GM18526 (cell line): ENCODE measurements around the gene ZBTB49.

Experiments
- POLR2A ChIP-seq: IDR thresholded peaks from 3 replicates; pipeline ENCODE4 v1.6.1; 2011; ENCODE audit not compliant: insufficient read length; ENCODE audit errors: extremely low read depth

The ZBTB49 gene

DNA sequence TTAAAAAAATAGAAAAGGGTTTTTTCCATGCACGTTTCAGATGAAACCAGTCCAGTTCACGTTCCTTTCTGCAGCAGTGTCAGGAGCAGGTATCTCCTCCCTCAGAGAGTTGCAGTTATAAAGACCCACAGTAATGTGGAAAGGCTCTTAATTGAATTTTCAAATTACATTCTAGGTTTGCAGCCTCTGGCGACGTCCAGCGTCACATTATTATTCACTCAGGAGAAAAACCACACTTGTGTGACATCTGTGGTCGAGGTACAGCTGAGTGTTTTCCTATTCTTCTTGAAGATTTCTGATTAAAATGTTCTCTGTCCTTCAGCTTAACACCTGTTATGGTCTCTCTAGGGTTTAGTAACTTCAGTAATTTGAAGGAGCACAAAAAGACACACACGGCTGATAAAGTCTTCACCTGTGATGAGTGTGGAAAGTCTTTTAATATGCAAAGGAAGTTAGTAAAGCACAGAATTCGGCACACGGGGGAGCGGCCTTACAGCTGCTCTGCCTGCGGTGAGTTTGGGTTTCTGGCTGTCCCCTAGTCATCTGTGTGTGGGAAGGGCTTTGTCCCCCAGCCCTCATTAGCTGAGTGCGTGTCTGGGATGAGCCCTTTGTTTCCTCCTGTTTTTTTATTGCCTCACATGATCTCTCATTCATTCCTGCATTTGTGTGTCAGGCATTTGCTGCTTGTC lies 25.6 kb downstream of the ZBTB49 start:
- no peak for TF ChIP-seq POLR2A

- TF ChIP-seq POLR2A: no peak
Observed at GRCh38 chr4:4316150-4316495, 26.1 kb downstream of the ZBTB49 start.

DNA sequence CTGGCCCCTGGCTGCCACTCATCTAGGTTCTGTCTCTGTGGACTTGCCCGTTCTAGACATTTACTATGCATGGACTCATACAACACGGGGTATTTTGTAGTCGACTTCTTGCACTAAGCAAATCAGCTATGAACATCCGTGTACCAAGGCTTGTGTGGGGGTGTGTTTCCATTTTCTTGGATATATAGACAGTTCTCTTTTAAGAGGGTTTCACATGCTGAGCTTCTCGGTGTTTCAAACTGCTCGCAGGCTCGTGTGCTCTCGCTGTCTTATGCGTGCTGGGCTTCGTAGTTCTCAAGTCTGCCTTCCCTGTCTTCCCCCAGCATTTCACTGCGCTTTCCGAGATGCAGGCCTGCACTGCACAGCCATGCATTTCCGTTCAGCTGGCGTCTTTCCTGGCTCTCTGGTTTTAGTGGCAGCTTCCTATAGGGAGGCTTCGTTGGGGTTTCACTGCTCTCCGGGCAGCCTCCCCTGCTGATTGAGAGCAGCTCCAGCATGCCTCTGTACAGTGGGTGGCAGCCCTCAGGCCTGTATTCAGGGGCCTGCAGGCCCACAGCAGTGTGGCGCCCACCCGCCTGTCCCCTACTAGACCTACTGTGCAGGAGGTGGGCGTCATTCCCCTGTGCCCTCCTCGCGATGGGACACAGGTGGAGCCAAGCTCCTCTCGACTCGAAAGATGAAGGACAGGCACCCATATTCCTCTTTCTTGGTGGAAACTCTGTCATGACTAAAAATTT lies 27.6 kb downstream of the ZBTB49 start:
- no peak for TF ChIP-seq POLR2A

- TF ChIP-seq POLR2A: no peak
Observed at GRCh38 chr4:4320528-4320927, 30.5 kb downstream of the ZBTB49 start.

- no peak for TF ChIP-seq POLR2A
Observed at GRCh38 chr4:4320951-4321714, 31.1 kb downstream of the ZBTB49 start.

DNA sequence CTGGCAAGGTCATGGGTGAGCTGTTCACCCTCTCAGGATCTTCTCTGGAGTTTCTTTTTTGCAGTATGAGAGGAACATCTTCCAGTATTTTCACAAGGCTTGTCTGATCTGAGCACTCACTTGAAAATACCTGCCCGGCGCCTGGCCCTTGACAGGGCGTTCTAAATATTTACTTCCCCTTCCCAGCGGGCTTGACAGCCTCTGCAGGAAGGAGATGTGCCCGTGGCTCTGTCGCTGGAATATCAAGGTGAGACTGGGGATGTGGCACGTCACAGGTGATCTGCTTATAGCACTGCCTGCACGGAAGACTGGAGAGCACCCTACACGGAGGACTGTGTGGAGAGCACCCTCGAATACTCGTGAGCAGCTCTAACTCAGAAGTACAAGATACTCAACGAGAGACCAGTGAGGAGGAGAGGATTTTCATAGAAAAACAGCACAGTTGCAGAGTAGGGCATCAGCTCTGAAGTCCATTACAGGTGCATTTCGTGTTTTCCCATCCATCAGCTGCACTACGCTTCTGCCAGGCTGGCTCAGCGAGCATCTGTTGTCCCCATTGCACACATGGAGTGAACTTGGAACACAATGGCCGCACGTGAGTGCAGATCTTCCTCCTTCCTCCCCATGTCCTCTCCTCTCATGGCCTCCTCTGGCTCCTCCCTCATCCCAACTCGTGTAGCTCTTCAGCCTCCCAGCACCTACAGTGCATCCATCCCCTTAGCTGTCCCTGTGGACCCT lies 32.1 kb downstream of the ZBTB49 start:
- no peak for TF ChIP-seq POLR2A

DNA sequence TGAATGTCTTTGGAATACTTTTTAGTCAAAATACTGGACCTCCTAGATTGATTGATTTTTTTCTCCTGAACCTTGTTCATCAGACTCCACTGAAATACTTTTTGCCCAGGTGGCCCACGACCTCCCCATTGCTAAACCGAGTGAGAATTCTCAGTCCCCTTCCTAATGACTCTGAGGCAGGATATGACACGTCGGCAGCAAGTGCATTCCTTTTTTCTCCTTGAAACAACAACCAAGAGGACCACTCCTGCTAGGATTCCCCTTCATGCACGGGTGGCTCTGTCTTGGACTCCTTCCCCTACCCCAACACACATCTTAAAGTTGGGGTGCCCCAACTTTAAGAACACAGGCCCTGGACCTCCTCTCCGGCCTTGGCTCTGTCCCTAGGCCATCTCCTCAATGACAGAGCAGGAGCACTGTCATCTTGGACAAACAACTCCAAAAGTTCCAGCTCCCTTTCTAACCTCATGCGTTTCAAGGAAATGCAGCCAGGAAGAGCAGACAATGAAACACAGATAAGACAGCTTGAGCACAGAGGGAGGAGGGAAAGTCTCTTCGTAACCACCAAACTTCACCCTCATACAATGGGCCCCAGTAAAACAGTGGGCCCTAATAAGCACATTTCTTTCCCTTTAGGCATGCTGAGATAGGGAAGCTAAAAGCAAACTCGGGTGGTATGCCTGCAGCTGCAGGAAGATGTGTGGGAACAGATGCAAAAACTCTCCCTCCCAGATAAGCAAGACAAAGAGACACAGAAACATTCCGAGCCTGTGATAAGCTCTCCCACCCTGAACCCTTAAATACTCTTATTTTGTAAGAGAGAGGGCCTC lies 33.9 kb downstream of the ZBTB49 start:
- TF ChIP-seq POLR2A: no peak

GRCh38 chr4:4325321-4325720 lies 35.3 kb downstream of the ZBTB49 start:
- no peak for TF ChIP-seq POLR2A

- TF ChIP-seq POLR2A: no peak
Observed at GRCh38 chr4:4326166-4326565, 36.1 kb downstream of the ZBTB49 start.

DNA sequence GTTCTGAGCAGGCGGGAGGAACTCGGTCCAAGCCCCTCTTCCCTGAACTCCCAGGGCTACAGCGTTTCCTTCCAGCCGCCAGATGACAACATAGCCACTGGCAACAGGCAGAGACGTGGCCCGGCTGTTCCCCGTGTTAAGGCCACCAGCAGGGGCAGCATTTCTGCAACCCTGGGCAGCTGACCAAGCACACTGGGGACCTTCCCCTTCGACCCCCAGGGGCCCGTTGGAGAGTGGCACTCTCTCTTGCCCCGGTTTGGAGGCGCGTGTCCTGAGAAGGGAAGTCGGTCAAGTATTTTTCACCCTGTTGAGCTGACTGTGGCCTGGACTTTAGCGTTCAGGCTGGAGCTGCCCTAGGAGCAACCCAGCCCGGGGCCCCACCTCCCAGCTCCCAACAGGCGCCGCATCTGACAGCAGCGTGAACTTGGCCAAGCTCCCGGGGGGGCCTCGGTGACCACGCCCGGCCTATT lies 37.6 kb downstream of the ZBTB49 start:
- TF ChIP-seq POLR2A: no peak

GRCh38 chr4:4328206-4328605 lies 38.2 kb downstream of the ZBTB49 start:
- TF ChIP-seq POLR2A: no peak

DNA sequence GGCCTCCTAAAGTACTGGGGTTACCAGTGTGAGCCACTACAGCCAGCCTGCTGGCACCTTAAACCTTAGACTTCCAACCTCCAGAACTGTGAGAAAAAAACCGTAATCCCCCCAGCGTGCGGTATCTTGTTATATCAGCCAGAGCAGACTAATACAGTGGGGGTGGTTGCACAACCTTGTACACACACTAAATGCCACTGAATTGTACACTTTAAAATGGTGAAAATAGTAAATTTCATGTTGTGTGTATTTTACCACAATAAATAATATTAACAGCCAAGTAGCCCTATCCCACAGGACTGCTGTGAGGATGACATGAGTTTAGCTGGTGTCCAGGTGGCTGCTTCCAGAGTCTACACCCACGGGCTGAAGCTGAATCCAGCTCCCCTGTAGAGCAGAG lies 38.8 kb downstream of the ZBTB49 start:
- TF ChIP-seq POLR2A: no peak

DNA sequence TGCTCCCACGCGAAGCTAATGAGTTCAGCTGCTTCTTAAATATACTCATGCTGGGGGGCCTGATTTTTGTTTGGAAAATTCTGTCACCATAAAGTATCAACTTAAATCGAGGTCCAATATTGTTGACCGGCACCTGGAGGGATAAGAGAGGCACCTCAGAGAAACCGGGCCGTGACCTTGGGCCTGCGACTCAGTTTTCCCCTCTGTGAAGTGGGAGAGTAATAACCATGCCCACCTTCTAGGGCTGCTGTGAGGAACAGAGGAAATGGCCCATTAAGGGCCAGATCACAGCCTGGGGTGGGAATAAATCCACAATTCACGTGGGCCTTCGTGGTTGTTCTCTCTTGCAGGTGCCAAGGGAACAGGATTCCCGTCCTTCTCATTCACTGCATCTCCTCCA lies 39.4 kb downstream of the ZBTB49 start:
- TF ChIP-seq POLR2A: no peak

GRCh38 chr4:4330794-4331193 lies 40.7 kb downstream of the ZBTB49 start:
- TF ChIP-seq POLR2A: no peak
